Kidney (tissue), 14 donors: ENCODE measurements around the gene KIF16B. TPM values are rescaled to one million over a fixed set of nuclear protein-coding genes. Genes with fewer than 3 reads are reported as not detected.

Experiments used
- DNase-seq, 5 donors: peaks; one replicate each; pipeline ENCODE4 v3.0.0-alpha.2; 2013 to 2020
- FAIRE-seq: peaks from 2 replicates; lab custom pipeline; 2012; peaks lifted over from hg19 to GRCh38; lab: Jason Lieb, UNC
- H3K27ac ChIP-seq, 2 donors: one replicate each; pipeline ENCODE4 v1.7.0; 2013; ENCODE audit warnings: low read depth in 2 of 2, low read length in 2 of 2, inconsistent platforms in 1 of 2
- H3K27me3 ChIP-seq: one replicate; pipeline ENCODE4 v1.7.1; 2013; ENCODE audit warnings: low read length, inconsistent platforms; ENCODE audit not compliant: control insufficient read depth, insufficient read depth
- H3K36me3 ChIP-seq, 3 donors: one replicate each; pipeline versions ENCODE4 v1.7.0 to v1.7.1; 2013; ENCODE audit warnings: low read length in 3 of 3, control low read depth in 1 of 3, inconsistent platforms in 1 of 3; ENCODE audit not compliant: insufficient read depth in 3 of 3, control insufficient read depth in 2 of 3
- H3K4me1 ChIP-seq, 3 donors: one replicate each; pipeline versions ENCODE4 v1.7.0 to v1.7.1; 2013; ENCODE audit warnings: low read length in 3 of 3, inconsistent platforms in 1 of 3, low read depth in 1 of 3; ENCODE audit not compliant: control insufficient read depth in 2 of 3, insufficient read depth in 2 of 3
- H3K4me3 ChIP-seq, 3 donors: one replicate each; pipeline versions ENCODE4 v1.7.0 to v1.8.1; 2013; ENCODE audit warnings: low read length in 3 of 3, control low read depth in 1 of 3, inconsistent platforms in 1 of 3
- H3K9ac ChIP-seq, 3 donors: one replicate each; pipeline versions ENCODE4 v1.7.0 to v1.7.1; 2013; ENCODE audit warnings: low read length in 3 of 3, control low read depth in 1 of 3, inconsistent platforms in 1 of 3
- H3K9me3 ChIP-seq, 3 donors: one replicate each; pipeline versions ENCODE4 v1.7.0 to v1.7.1; 2013; ENCODE audit warnings: low read length in 3 of 3, control low read depth in 1 of 3, inconsistent platforms in 1 of 3; ENCODE audit not compliant: control insufficient read depth in 2 of 3, insufficient read depth in 1 of 3
- CTCF ChIP-seq: IDR thresholded peaks from 3 replicates; pipeline ENCODE4 v1.5.1; 2012; ENCODE audit warnings: mild to moderate bottlenecking, moderate library complexity, borderline replicate concordance; ENCODE audit not compliant: insufficient read depth; ENCODE audit errors: extremely low read depth
- intact Hi-C: fragments of 100-400 bp; cut with DNase I; formaldehyde crosslinking; loops from one replicate; pipeline ENCODE4 v1.11.1; 2022
- polyA plus RNA-seq: library from polyadenylated mRNA; stranded (reverse); fragments of 350-450 nt; fragmentation: Illumina TruSeq; extraction: RNeasy Lipid Tissue Mini Kit (QIAGEN cat#74804); gene quantifications from one replicate; pipeline ENCODE4 v1.2.3, GENCODE V29; 2014; ENCODE audit warnings: low read depth, low replicate concordance; ENCODE audit not compliant: insufficient read depth
- total RNA-seq: library from RNA; stranded (reverse); fragmentation: NEBNext Ultra II Directional; extraction: Animal tissue kit (Norgen Biotek cat#: 25700); gene quantifications from one replicate; pipeline ENCODE4 v1.2.1, GENCODE V29; 2021
- donor health status: control.
- donor health status: control.
- donor health status: control.
- donor health status: control.
- donor health status: control.
- donor health status: DM: yes; HTN: yes; CAD: no.
- donor health status: Normal renal cell carcinoma (clear cell type).

The KIF16B gene
- total and polyA plus RNA-seq, 2 donors from 2014 or later: 15.0 to 19.7 TPM

DNA sequence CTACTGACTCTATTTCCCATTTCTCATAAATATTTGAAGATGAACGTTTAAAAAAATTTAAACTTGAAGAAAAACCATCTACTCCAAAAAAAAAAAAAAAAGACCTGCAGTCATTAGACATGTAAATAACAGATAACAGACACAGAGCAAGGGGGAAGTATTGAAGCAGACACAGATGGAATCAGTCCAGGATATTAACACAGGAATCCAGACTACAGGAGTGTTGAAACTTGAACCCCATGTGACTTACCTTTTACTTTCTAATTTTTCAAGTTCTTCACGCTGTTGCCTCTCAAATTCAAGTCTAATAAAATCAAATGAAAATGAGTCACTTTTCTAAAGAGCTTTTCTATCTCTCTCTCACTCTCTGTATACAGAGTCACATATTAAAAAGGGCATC lies 191.8 kb downstream of the KIF16B start:
- Histone ChIP-seq H3K4me1 (no peaks in the 10 kb centered on the region), H3K27ac (no peak overlapping the region), H3K36me3 (peaks cover 0 to 7% (median 4%) of the 10 kb centered on the region in 3 donors), H3K9ac (no peak overlapping the region), H3K27me3 (no peaks in the 10 kb centered on the region), H3K4me3 (no peak overlapping the region), H3K9me3 (no peaks in the 10 kb centered on the region)
- no peak for DNase-seq
- intact Hi-C loops: no loop called here
- TF ChIP-seq CTCF: no peak
- no peak for FAIRE-seq

GRCh38 chr20:16378712-16379370 lies 194.4 kb downstream of the KIF16B start:
- H3K27ac ChIP-seq: no peak overlapping the region
- no peak for TF ChIP-seq CTCF

GRCh38 chr20:16378122-16378521 lies 195.1 kb downstream of the KIF16B start:
- no peak for DNase-seq
- intact Hi-C loops: no loop called here
- H3K4me1 ChIP-seq: no peaks in the 10 kb centered on the region
- H3K36me3 ChIP-seq: peaks cover 0 to 23% (median 4%) of the 10 kb centered on the region in 3 donors
- H3K27ac ChIP-seq: no peak overlapping the region
- no peak overlapping the region for H3K9ac ChIP-seq
- no peak for FAIRE-seq
- TF ChIP-seq CTCF: no peak
- H3K27me3 ChIP-seq: no peaks in the 10 kb centered on the region
- no peaks in the 10 kb centered on the region for H3K9me3 ChIP-seq
- H3K4me3 ChIP-seq: no peak overlapping the region

More at GRCh38 chr20:16378712-16379370, 194.4 kb downstream of the KIF16B start:
- H3K4me3 ChIP-seq: no peak overlapping the region
- H3K9ac ChIP-seq: no peak overlapping the region
- no peak for FAIRE-seq
- peaks cover 0 to 23% (median 4%) of the 10 kb centered on the region in 3 donors for H3K36me3 ChIP-seq
- no peaks in the 10 kb centered on the region for H3K4me1 ChIP-seq
- no peak for DNase-seq
- H3K27me3 ChIP-seq: no peaks in the 10 kb centered on the region
- intact Hi-C loops: no loop called here
- H3K9me3 ChIP-seq: no peaks in the 10 kb centered on the region

DNA sequence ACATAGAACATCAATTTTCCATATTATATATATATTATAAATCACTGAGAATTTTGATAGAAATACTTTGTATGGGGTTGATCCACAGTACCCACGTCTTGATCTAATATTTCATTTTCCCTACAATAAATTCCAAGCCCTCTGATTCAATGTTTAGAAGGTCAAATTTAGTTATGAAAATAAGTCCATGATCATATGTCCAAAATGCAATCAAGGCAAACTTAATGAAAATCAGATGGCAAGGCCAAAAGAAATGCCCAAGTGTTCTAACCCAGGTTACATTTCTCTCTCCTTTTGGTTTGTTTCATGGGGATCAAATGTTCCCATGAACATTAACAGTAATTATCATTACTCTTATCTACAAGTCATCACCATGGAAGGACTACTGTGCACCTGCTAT lies 203.8 kb downstream of the KIF16B start:
- Histone ChIP-seq H3K27me3 (no peaks in the 10 kb centered on the region), H3K4me3 (no peak overlapping the region), H3K27ac (no peak overlapping the region), H3K36me3 (peaks cover 2 to 31% (median 6%) of the 10 kb centered on the region in 3 donors), H3K9ac (no peak overlapping the region), H3K9me3 (no peaks in the 10 kb centered on the region), H3K4me1 (no peaks in the 10 kb centered on the region)
- intact Hi-C loops: no loop called here
- DNase-seq (no peak), FAIRE-seq (no peak)
- no peak for TF ChIP-seq CTCF
